ENCODE results near the gene RFC3. TPM values are rescaled to one million over a fixed set of nuclear protein-coding genes. Genes with fewer than 3 reads are reported as not detected.

RFC3 gene
- total RNA-seq, 1 experiment from 2014 or later, result 59.2 TPM

DNA sequence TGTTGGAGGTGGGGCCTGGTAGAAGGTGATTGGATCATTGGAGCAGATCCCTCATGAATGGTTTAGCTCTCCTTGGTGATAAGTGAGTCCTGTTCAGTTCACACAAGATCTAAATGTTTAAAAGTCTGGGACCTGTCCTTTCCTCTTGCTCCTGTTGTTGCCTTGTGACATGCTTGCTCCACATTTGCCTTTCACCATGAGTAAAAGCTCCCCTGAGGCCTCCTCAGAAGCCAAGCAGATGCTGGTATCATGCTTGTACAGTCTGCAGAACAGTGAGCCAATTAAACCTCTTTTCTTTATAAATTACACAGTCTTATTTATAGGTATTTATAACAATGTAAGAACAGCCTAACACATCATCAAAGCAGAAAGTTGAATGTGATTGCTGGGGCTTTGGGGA is 24.2 kb upstream of the RFC3 start:
- Histone ChIP-seq H3T11ph (ENCODE audit: low read length) (no peak overlapping the region), H4K91ac (ENCODE audit: insufficient read length, low read depth, low read length) (no peak overlapping the region), H3K23ac (ENCODE audit: insufficient read length, low read depth, low read length) (no peak overlapping the region), H3K27me3 (ENCODE audit: insufficient read depth, low read length) (no peaks in the 10 kb centered on the region), H3K79me2 (ENCODE audit: insufficient read depth, low read length) (no peaks in the 10 kb centered on the region), H3K79me1 (ENCODE audit: insufficient read depth, low read depth, low read length, poor library complexity, severe bottlenecking) (no peaks in the 10 kb centered on the region), H2BK20ac (ENCODE audit: low read depth, low read length, poor library complexity, severe bottlenecking) (no peak overlapping the region), H3K4ac (ENCODE audit: low read depth, low read length) (no peak overlapping the region), H3K9me3 (ENCODE audit: control insufficient read depth, low read depth, low read length) (no peaks in the 10 kb centered on the region), H4K20me1 (ENCODE audit: control insufficient read depth, insufficient read depth, insufficient read length) (no peaks in the 10 kb centered on the region), H3K4me1 (ENCODE audit: insufficient read depth, low read length) (no peaks in the 10 kb centered on the region), H2AFZ (ENCODE audit: low read length) (no peak overlapping the region), H2BK5ac (ENCODE audit: insufficient read length, low read length) (no peak overlapping the region), H3K27ac (ENCODE audit: insufficient read length, low read depth, low read length) (no peak overlapping the region), H3K18ac (ENCODE audit: insufficient read length, low read depth, low read length) (no peak overlapping the region), H3K23me2 (ENCODE audit: insufficient read length, low read depth, low read length, poor library complexity, severe bottlenecking) (no peaks in the 10 kb centered on the region), H3K9ac (ENCODE audit: extremely low read depth, insufficient read length, low read length) (no peak overlapping the region), H4K8ac (replicated peaks; ENCODE audit: insufficient read length, low read depth, low read length) (no peak overlapping the region), H3K14ac (ENCODE audit: insufficient read depth, low read length) (no peak overlapping the region), H2BK12ac (ENCODE audit: insufficient read length, low read depth, low read length) (no peak overlapping the region), H3K4me2 (ENCODE audit: insufficient read depth, insufficient read length, low read length) (no peak overlapping the region), H2AK5ac (ENCODE audit: insufficient read length, low read length) (no peak overlapping the region), H3K56ac (ENCODE audit: insufficient read length, low read depth, low read length) (no peak overlapping the region), H2BK15ac (ENCODE audit: low read depth, low read length) (no peak overlapping the region), H2BK120ac (ENCODE audit: low read depth, low read length, poor library complexity, severe bottlenecking) (no peak overlapping the region), H4K5ac (ENCODE audit: insufficient read length, low read depth, low read length) (no peak overlapping the region)
- Mint-ChIP-seq H3K36me3 (ENCODE audit: insufficient read depth in 1 of 3, low read depth in 3 of 3) (no peaks in the 10 kb centered on the region), H3K9me3 (no peaks in the 10 kb centered on the region), H3K4me3 (no peak overlapping the region), H3K4me1 (peaks cover 7 to 8% of the 10 kb centered on the region in 2 experiments), H3K27ac (no peak overlapping the region), H3K27me3 (ENCODE audit: low read depth) (no peaks in the 10 kb centered on the region)
- no peak for DNase-seq
- TF ChIP-seq, protein P1, sequence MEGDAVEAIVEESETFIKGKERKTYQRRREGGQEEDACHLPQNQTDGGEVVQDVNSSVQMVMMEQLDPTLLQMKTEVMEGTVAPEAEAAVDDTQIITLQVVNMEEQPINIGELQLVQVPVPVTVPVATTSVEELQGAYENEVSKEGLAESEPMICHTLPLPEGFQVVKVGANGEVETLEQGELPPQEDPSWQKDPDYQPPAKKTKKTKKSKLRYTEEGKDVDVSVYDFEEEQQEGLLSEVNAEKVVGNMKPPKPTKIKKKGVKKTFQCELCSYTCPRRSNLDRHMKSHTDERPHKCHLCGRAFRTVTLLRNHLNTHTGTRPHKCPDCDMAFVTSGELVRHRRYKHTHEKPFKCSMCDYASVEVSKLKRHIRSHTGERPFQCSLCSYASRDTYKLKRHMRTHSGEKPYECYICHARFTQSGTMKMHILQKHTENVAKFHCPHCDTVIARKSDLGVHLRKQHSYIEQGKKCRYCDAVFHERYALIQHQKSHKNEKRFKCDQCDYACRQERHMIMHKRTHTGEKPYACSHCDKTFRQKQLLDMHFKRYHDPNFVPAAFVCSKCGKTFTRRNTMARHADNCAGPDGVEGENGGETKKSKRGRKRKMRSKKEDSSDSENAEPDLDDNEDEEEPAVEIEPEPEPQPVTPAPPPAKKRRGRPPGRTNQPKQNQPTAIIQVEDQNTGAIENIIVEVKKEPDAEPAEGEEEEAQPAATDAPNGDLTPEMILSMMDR (conservative IDR thresholded peaks at IDR 0.05), result no peak

Measured in H9 (cell line).